NCI-H2107 (cell line): ENCODE results near the gene MIOX.
"Not testable (repeated sequence)": the region's sequence is repeated elsewhere in the genome, so short reads cannot be mapped to it uniquely, and the experiment has no call there.

ENCODE experiments used
- DNase-seq: peaks from one replicate; lab custom pipeline; 2025; lab: John Stamatoyannopoulos, UW

Gene MIOX

GRCh38 chr22:50517495-50518260, 31.0 kb downstream of the MIOX start:
- no peak for DNase-seq

GRCh38 chr22:50518606-50519005, 31.9 kb downstream of the MIOX start:
- DNase-seq, result no peak

- no peak for DNase-seq
Observed at GRCh38 chr22:50519151-50519550, 32.5 kb downstream of the MIOX start.

- not testable (repeated sequence) for DNase-seq
Observed at GRCh38 chr22:50520184-50520583, 33.5 kb downstream of the MIOX start.

- no peak for DNase-seq
Observed at GRCh38 chr22:50520826-50521453, 34.3 kb downstream of the MIOX start.

- no peak for DNase-seq
Observed at GRCh38 chr22:50521710-50522109, 35.1 kb downstream of the MIOX start.

- DNase-seq, result no peak
Observed at GRCh38 chr22:50522208-50522805, 35.6 kb downstream of the MIOX start.

- DNase-seq, result no peak
Observed at GRCh38 chr22:50522806-50523438, 36.3 kb downstream of the MIOX start.

- no peak for DNase-seq
Observed at GRCh38 chr22:50523458-50523805, 36.8 kb downstream of the MIOX start.

GRCh38 chr22:50523806-50524675, 37.4 kb downstream of the MIOX start:
- no peak for DNase-seq

GRCh38 chr22:50524676-50525103, 38.0 kb downstream of the MIOX start:
- no peak for DNase-seq

- DNase-seq, result peak; percentile 82
Observed at GRCh38 chr22:50525104-50525857, 38.6 kb downstream of the MIOX start, which contains the start of gene SCO2. Gene SCO2, minus strand, starts transcription at chr22:50525598. Its CDS starts 1,187 bp downstream, at chr22:50524411.

GRCh38 chr22:50525858-50526107, 39.1 kb downstream of the MIOX start:
- no peak for DNase-seq

GRCh38 chr22:50526108-50526833, 39.6 kb downstream of the MIOX start:
- DNase-seq, result peak; percentile 41

- no peak for DNase-seq
Observed at GRCh38 chr22:50526834-50527801, 40.5 kb downstream of the MIOX start.

GRCh38 chr22:50527921-50528681, 41.4 kb downstream of the MIOX start:
- no peak for DNase-seq

- DNase-seq, result no peak
Observed at GRCh38 chr22:50528682-50529415, 42.2 kb downstream of the MIOX start.

- no peak for DNase-seq
Observed at GRCh38 chr22:50529416-50529896, 42.8 kb downstream of the MIOX start.
